ENCODE data around the gene LRMDA. TPM values are rescaled to one million over a fixed set of nuclear protein-coding genes. Genes with fewer than 3 reads are reported as not detected.

LRMDA gene
- polyA plus RNA-seq, 1 donor (not counting 4 experiments of a cell fraction or from before 2014, with no cell fraction given), result not detected

- no peak overlapping the region for H3K4me2 ChIP-seq (ENCODE audit: control insufficient read depth, extremely low read depth, insufficient read depth, low read depth, low read length)
- H3K9ac ChIP-seq (ENCODE audit: control insufficient read depth, extremely low read depth, insufficient read depth, low read length), result no peak overlapping the region
- H2AFZ ChIP-seq (ENCODE audit: control insufficient read depth, low read length), result no peak overlapping the region
- H3K36me3 ChIP-seq (ENCODE audit: control insufficient read depth in 2 of 2, extremely low read depth in 1 of 2, insufficient read depth in 2 of 2, low read length in 2 of 2), result no peaks in the 10 kb centered on the region
- no peak for TF ChIP-seq EZH2 (IDR thresholded peaks at IDR 0.05; ENCODE audit: low read length)
- no peak for TF ChIP-seq CTCF (optimal IDR thresholded peaks at IDR 0.05 in 1 of 3, IDR thresholded peaks at IDR 0.05 in 1 of 3, conservative IDR thresholded peaks at IDR 0.05 in 1 of 3; ENCODE audit: extremely low read depth in 1 of 3, insufficient read depth in 2 of 3, low read length in 3 of 3)
- H3K4me1 ChIP-seq (ENCODE audit: control insufficient read depth, extremely low read depth, insufficient read depth, low read length), result no peaks in the 10 kb centered on the region
- H3K27ac ChIP-seq (ENCODE audit: control insufficient read depth, insufficient read depth, low read length), result no peak overlapping the region
- H3K4me3 ChIP-seq (ENCODE audit: control insufficient read depth in 2 of 3, extremely low read depth in 1 of 3, insufficient read depth in 2 of 3, low read depth in 1 of 3, low read length in 3 of 3), result no peak overlapping the region
- no peaks in the 10 kb centered on the region for H3K9me3 ChIP-seq (ENCODE audit: control insufficient read depth, low read depth, low read length)
- DNase-seq (ENCODE audit: low read depth, low spot score) (no peak), FAIRE-seq (no peak)
- dilution Hi-C loops (cut with MboI; ENCODE audit: extremely low pct_ligation_motif_present, low sequenced_read_pairs), result no loop called here
- no peaks in the 10 kb centered on the region for H3K9me1 ChIP-seq (ENCODE audit: control insufficient read depth, extremely low read depth, insufficient read depth, low read length)
- H4K20me1 ChIP-seq (ENCODE audit: control insufficient read depth, extremely low read depth, insufficient read depth, low read length), result no peaks in the 10 kb centered on the region
- no peaks in the 10 kb centered on the region for H3K27me3 ChIP-seq (ENCODE audit: control insufficient read depth, extremely low read depth, insufficient read depth, low read length)
- H3K79me2 ChIP-seq (ENCODE audit: control insufficient read depth, insufficient read depth, low read length), result no peaks in the 10 kb centered on the region
These were observed 247.1 kb downstream of the LRMDA start for GRCh38 chr10:75678527-75678926.

- Histone ChIP-seq H3K4me2 (ENCODE audit: control insufficient read depth, extremely low read depth, insufficient read depth, low read depth, low read length) (no peak overlapping the region), H3K9me3 (ENCODE audit: control insufficient read depth, low read depth, low read length) (no peaks in the 10 kb centered on the region), H2AFZ (ENCODE audit: control insufficient read depth, low read length) (no peak overlapping the region), H3K9ac (ENCODE audit: control insufficient read depth, extremely low read depth, insufficient read depth, low read length) (no peak overlapping the region), H3K4me3 (ENCODE audit: control insufficient read depth in 2 of 3, extremely low read depth in 1 of 3, insufficient read depth in 2 of 3, low read depth in 1 of 3, low read length in 3 of 3) (no peak overlapping the region), H3K36me3 (ENCODE audit: control insufficient read depth in 2 of 2, extremely low read depth in 1 of 2, insufficient read depth in 2 of 2, low read length in 2 of 2) (no peaks in the 10 kb centered on the region), H3K27ac (ENCODE audit: control insufficient read depth, insufficient read depth, low read length) (no peak overlapping the region), H3K4me1 (ENCODE audit: control insufficient read depth, extremely low read depth, insufficient read depth, low read length) (no peaks in the 10 kb centered on the region), H3K9me1 (ENCODE audit: control insufficient read depth, extremely low read depth, insufficient read depth, low read length) (no peaks in the 10 kb centered on the region), H3K79me2 (ENCODE audit: control insufficient read depth, insufficient read depth, low read length) (no peaks in the 10 kb centered on the region), H3K27me3 (ENCODE audit: control insufficient read depth, extremely low read depth, insufficient read depth, low read length) (no peaks in the 10 kb centered on the region), H4K20me1 (ENCODE audit: control insufficient read depth, extremely low read depth, insufficient read depth, low read length) (no peaks in the 10 kb centered on the region)
- dilution Hi-C loops (cut with MboI; ENCODE audit: extremely low pct_ligation_motif_present, low sequenced_read_pairs), result no loop called here
- DNase-seq (ENCODE audit: low read depth, low spot score), result no peak
- no peak for FAIRE-seq
- TF ChIP-seq EZH2 (IDR thresholded peaks at IDR 0.05; ENCODE audit: low read length) (no peak), CTCF (optimal IDR thresholded peaks at IDR 0.05 in 1 of 3, IDR thresholded peaks at IDR 0.05 in 1 of 3, conservative IDR thresholded peaks at IDR 0.05 in 1 of 3; ENCODE audit: extremely low read depth in 1 of 3, insufficient read depth in 2 of 3, low read length in 3 of 3) (no peak)
These were observed 248.1 kb downstream of the LRMDA start for GRCh38 chr10:75679536-75679935.

All from keratinocyte (primary cell).